Left renal cortex interstitium (tissue), 4 donors: ENCODE measurements around the gene TSPOAP1. TPM values are rescaled to one million over a fixed set of nuclear protein-coding genes. Genes with fewer than 3 reads are reported as not detected.

ENCODE experiments used
- DNase-seq, 4 donors: peaks; one replicate each; pipeline ENCODE4 v3.0.0-alpha.2; 2013; ENCODE audit warnings: low read depth in 4 of 4, low spot score in 2 of 4, missing footprints in 1 of 4
- polyA plus RNA-seq, 4 donors: library from polyadenylated mRNA; unstranded; fragments of 120-200 nt; gene quantifications; one replicate each; pipeline ENCODE4 v1.2.1, GENCODE V29; 2013; ENCODE audit not compliant: insufficient read length in 4 of 4

Gene TSPOAP1
- polyA plus RNA-seq, 4 donors = 33.2 to 77.6 (median 60.3) TPM

DNA sequence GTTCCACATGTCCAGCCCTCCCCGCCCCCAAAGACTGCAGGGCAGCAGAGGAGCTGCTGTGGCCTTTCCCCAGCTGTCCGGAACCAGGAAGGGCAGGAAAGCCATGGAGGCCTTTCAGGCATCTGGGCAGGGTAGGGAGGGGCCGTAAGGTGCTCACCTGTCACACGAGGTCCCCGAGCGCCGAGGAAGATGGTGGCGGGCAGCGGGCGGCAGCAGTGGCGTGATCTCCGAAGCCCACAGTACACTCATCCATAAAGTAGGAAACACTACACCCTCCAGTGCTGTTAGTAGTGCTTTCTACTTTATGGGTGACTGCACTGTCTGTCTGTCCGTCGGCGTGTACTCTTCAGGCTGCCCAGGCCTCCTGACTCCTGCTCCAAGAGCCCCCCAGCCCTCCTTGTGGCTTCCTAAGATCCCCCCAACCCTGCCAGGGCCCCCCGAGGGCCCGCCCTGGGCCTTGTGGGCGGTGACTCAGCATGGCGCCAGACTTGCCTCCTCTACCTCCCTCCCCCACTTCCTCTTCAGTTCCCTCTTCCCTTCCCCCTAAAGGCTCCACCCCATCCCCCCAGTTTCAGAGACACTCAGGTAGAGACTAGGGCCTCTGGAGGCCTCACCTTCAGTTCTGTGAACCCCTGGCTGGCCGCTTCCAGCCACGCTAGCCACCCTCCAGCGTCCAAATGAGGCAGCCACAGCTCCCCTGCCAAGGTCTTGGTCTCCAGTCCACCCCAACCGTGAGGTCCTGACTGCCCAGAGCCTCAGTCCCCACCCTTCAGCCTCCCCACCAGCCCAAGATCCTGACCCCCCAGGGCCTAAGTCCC lies 2.6 kb upstream of the TSPOAP1 start:
- no peak for DNase-seq

DNA sequence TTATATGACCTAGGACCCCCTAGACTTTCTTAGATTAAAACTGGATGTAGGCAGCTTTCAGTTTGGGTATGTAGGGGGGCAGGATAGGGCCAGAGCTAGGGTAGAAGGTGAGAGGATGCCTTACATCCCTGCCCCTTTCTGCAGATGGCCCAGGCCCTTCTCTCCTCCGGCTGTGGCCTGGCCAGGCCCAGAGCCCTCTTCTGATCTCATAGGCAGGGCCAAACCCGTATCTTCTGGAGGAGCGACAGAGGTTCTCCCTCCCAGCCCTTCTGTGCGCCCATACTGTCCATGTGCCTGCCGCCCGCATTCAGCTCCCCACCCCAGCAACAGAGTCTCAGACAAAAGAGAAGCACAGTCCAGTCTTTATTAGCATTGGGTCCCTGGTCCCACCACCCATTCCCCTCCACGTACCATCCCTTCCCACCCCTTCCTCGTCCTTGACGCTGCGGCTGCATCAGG lies 2.0 kb upstream of the TSPOAP1 start:
- DNase-seq = no peak

DNA sequence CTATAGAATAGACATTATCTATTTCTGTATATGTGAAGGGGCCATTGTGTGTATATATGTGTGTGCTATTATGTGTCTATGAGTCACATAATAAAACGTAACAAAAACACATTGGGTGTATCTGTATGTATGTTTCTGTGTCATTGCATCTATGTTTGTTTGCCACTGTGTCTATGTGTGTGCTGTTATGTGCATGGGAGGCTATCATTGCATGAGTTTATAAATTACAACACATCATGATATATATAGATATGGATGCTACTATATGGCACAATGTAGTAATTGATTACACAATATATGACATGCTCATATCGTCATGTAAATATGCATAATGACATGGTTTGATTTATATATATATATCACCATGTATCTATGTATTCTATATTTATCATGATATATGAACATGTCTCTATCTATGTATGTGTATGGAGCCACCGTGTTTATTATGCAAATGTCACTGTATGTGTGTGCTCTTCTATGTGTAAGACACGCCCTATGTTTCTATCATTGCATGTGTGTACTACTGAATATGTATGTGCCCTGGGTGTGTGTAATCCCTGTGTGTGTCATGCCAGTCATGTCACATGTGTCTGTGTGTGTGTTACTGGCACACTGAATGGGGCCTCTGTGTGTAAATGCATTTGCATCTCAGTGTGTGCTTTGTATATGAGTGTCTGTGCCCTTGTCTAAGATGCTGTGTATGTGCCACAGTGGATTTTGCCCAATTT lies 1.4 kb upstream of the TSPOAP1 start:
- DNase-seq = no peak

DNA sequence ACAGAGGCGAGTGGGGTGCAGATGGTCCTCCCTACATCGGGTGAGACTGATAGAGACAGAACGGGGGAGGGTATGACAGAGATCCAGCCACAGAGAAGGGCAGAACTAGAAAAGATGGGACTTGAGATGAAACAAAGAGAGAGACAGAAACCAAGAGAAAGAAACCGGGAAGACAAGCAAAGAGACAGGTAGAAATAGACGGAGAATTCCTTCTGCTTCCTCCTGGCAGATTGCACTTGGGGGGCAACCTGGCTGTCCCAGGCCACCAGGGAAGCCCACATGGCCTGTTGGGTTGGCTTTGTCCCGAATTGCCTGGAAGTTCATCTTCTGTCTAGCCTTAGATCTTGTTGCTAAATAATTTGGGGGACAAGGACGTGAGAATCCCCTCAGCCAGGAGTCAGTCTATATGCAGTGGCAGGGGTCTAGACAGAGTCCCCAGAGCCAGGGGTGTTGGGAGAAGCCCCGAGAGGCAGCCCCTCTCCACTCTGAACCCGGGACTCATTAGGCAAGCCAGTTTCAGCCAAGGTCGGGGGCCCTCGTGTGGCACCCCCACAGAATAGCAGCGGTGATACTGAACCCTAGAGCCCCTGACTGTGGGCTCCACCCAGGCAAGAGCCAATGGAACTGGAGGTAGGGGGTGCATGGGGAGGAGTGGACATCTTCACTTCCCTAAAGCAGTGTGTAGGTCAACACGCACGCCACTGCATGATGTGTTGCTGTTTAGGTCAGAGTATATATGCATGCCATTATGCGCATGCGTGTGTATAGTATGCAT lies 627 bp upstream of the TSPOAP1 start:
- DNase-seq = no peak

DNA sequence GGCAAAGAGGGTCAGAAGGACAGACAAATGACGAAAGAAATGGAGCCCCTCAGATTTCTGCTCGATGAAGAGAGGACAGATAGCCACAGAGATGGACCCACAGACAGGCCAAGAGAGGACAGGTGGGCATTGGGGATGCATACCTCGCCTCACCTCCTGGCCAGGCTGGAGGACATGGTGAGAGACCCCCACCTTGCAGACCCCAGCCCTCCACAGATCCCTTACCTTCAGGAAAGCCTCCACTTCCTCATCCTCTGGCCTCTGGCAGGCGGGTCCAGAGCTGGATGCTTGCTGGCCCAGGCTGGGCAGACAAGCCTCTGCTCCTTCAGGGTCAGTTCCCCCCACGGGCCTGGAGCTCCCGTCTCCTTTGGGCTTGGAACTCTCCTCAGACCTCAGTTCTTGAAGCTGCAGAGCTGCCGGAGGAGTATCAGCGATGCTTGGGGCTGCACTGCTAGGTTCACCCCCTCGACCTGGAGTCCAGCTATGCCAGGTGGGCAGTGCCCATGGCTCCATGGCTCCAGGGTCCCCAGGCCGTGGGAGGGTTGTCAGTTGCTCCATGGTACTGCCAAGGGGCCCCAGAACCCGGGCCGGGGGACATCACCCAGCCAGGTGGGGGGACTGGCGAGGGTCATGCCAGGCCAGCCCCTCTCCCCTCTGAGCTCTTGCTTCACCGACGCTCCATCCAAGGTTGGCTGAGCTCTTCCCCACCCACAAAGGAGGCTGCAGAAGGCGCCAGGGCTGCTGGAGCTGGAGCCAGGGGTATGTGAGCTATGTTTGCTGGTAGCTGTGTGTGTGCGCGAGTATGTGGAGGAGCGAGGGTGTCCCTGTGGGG lies 1.0 kb downstream of the TSPOAP1 start:
- no peak for DNase-seq

DNA sequence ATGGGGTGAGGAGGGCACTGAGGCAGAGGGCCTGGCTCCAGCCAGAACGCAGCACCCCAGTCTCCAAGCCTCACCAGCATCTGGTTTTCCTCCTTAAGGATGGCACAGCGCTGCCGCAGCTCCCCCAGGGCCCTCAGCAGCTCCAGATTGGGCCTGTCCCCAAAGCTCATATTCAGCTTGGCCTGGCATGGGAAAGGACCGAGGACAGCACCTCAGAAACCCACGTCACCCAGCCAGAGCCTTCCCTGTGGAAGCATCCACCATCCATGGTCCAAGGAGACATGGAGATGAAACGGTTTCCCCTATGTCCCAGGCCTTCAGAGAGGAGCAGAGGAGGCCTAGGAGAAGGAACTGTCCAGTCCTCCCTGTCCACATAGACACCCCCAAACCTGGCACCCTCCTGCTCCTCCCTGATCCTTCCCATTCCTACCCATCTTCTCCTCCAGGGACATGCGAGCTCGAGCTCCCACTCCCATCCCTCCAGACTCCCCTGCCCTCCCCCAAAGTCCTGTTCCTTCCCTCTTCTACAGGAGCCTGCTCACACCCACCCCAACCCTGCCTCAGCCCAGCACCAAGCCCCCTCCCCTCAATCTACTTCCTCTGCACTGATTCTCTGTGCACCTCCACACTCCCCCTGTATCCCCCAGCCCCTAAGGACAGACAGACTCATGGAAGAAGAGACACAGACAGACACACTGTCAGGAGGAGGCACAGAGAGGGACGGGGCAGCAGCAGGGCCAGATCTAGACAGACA lies 1.8 kb downstream of the TSPOAP1 start:
- no peak for DNase-seq

DNA sequence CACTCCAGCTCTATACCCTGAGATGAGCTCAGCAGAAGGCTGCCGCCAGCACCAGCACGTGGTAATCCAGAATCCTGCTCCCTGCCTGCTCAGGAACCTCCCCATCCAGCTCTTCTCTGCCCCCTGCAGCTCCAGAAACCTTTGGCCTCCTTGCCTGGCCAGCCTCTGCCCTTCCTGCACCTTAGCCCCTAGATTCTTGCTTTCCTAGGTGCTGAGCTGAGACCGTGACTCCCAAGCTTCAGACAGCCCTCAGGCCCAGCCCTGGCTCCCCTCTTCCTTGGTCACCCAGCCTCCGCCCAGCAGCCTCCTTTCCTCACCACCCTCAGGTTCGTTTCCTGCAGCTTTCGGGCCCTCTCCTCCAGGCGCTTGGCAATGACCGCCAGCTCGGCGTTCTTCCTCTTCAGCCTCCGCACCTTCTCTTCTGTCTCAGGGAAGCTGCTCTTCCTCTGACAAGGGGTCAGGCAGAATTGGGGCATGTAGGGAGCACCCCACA lies 2.6 kb downstream of the TSPOAP1 start:
- DNase-seq = no peak

DNA sequence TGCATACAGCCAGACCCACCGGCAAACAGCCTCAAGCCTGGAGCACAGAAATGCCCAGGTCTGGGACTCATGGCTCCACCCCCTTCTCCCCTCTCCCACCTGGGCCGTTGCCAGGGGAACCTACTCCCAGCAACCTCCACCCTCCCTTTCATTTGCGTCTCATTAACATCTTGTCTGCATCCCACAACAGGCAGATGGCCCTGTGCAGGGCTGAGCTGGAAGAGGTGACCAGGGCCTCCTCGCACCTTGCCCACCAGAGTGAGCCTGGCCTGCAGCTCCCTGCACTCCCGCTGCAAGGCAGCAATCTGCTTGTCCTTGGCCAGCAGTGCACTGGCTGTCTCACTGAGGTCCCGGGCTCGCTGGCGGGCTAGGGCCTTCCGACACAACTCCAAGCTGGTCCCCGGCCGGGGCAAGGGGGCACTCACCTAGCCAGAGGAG lies 3.3 kb downstream of the TSPOAP1 start:
- DNase-seq = no peak

DNA sequence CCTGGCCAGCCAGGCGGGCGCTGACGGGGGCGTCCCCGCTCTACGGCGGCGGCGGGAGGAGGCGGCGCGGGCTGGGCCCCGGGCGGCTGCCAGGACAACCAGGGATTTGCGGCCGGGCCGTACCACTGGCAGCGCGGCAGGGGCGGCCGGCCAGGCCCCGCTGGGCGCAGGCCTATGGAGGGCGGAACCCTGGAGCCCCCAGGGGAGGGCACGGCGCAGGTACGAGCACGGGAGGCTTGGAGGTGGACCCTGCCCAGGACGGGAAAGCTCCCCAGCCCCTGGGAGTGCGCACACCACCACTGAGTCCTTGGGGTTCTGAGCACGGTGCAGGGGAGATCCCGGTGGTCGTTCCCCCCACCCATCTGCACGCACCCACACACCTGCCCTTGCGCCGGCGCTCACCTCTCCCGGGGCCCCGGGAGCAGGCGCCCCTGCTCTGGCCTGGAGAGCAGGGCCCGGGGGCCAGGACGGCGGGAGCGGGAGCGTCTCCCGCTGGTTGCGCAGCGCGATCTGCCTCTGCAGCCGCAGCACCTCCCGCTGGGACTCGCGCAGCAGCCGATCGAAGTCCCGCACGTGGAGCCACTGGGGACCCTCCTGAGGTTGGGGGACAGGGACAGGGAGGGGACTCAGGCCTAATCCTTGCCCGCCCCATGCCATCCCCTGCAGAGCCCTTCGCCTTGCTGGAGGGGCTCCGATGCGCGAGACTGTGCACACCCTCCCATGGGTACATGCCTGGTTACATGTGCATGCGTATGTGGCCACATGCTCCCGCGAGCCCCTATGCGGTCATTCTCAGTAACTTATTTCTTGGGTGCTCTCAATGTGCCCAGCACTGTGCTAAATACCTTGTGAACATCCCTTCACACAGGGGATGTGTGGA lies 3.9 kb downstream of the TSPOAP1 start:
- no peak for DNase-seq

DNA sequence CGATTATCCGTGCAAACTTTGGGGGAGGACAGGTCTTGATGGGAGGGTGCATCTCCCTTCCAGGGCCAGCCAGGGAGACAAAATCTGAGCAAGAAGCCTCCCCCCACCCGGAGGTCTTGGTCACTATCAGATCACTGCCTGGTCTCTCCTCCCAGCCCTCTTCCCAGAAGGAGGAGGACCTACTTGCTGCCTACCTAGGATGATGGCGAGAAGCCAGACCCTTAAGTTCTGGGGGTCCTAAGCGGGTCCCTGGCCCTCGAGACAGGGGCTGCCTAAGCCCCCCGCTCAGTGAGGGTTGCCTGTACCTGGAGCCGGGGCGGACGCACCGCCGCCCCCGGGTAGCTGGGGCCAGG lies 4.6 kb downstream of the TSPOAP1 start:
- DNase-seq = no peak

DNA sequence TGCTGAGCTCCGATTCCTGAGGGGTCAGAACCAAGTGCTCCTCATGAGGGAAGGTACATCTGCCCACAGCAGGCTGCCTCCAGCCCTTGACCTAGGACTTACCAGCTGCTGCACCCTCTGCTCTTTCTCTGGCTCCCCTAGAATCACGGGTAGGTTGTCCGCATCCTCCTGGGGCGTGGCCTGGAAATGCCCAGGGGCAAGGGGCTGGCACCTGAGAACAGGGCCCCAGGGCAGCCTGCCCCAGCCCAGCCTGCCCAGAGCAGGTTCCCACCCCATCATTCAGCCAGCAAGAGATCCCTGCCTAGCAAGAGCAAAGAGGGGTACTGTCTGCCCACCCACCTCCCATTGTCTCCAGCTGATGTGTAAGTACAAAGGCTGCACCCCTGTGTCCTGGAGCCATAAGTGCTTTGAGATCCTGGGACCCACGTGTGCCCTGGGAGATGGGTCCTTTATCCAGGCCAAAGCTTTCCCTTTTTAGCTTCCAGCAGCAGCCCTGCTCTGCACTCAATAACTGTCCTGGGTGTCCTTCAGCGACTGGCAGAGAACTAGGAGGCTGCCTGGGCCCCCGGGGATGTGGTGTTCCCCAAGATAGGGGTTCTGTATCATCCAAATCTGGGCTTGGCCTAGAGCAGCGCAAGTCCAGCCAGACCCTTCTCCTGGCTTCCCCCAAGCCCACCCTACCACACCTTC lies 5.1 kb downstream of the TSPOAP1 start:
- DNase-seq = no peak

DNA sequence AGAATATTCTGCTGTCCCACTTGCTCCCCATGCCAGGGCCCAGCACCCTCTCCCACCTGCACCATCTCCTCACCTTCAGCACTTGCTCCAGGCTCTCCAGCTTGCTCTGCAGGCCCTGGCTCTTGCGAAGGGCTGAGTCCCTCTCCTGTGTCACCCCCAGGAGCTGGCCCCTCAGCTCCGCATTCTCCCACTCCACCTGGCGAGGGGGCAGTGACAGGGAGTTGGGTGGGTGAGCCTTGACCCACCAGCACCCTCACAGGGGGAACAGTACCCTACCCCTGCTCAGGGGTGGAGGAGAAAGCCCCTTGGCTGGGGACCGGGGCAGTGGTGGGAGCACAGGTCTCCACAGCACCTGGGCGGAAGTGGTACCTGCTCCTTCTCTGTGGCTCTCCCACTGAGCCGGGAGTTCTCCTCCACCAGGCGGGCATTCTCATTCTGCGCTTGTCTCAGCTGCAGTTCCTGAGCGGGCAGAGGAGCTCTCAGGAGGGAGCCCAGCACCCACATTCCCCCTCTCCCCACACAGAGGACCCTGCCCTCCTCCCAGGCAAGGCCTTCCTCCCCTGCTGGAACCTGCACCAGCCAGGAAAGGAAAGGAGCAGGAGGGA lies 5.9 kb downstream of the TSPOAP1 start:
- DNase-seq = no peak

DNA sequence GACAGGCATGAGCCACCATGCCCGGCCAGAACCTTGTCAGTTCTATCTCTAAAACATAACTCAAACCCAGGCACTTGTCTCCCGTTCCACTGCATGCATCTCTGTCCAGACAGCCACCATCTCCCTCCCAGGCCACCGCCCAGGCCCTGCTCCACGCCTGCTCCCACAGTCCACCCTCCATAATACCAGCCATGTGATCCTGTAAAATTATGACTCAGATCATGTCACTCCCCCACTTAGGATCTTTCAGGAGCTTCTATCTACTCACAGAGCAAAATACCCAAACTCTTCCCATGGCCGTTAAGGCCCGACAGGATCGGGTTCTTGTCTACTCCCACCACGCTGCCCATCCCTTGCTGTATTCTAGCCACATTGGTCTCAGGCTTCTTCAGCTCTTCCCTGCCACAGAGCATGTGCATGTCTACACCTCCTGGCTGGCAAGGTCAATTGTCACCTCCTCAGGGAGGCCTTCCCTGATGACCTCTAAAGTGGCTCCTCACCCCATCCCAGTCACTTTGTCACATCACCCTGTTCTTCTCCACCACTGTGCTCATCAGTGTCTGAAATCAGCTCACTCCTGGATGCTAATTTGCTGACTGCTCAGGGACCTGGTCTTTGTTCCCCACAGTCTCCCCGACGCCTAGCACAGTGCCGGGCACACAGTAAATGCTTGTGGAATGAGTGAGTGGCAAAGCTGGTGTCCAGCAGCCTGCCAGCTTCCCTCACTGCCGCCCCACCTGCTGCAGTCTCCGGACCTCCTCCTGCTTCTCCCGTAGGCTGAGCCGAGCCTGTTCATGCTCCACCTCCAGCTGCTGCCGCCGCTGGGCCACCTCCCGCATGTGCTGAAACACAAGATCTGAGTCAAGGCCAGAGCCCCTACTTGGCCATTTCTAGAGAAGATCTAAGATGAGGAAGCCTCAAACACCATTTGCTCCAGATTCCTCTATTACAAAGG lies 6.7 kb downstream of the TSPOAP1 start:
- no peak for DNase-seq

DNA sequence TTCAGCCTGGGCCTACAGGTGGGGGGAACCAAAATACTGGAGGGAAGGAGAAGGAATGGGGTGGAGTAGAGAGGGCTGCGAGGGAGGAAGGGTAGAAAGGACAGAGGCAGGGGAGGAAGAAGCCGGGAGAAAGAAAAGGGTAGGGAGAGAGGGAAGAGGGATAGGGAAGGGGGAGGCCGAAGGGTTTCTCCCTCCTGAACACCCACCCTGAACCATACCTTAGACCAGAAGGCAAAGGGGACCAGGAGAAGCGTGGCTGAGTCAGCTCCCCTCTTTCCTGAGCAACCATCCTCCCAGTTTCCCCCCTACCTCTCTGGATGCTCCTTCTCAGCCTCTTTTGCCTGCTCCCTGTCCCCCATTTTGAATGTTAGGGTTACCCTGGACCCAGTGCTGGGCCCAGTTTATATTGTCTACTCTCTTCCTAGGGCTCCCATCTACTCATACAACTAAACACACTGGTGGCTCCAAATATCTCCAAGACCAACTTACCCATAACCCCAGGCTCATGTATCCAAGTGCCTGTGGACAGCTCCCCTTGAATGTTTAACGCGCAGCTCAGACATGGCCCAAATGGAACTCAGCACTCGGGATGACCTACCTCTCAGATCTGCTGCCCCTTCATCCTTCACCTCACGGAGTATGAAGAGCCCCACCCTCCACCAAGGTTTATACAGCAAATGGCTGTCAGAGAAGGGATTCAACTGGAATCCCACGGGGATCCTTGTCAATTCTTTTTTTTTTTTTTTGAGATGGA lies 7.8 kb downstream of the TSPOAP1 start:
- no peak for DNase-seq

DNA sequence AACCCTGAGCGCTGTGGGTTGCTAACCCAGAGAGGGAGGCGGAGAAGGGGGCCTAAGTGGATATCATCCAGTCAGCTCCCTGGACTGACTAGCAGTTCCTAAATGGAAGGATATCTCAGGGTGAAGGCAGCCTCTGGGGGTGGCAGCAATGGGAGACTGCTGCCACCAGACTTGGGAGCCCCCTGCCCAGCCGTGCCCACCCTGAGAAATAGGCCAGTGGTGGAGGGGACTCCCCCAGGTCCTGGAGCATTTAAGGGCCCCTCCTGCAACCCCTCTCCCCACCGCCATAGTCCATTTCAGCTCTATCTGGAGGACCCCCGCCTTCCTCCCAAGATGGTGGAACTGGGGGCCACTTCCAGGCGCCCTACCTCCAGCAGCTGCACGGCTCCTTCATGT lies 8.4 kb downstream of the TSPOAP1 start:
- DNase-seq = no peak
